NB4 (cell line): ENCODE data around the gene EZR.

ENCODE experiments used
- CTCF ChIP-seq: IDR thresholded peaks from one replicate; pipeline ENCODE4 v1.5.1; 2012; ENCODE audit warnings: low read depth, low read length
- MYC ChIP-seq: IDR thresholded peaks from 2 replicates; pipeline ENCODE4 v1.6.1; 2011; ENCODE audit warnings: low read depth, low read length
- POLR2A ChIP-seq: IDR thresholded peaks from 2 replicates; pipeline ENCODE4 v1.6.1; 2011; ENCODE audit warnings: mild to moderate bottlenecking; ENCODE audit not compliant: insufficient read length; ENCODE audit errors: extremely low read depth
- TF ChIP-seq, protein P1 (sequence below): IDR thresholded peaks from 2 replicates; pipeline ENCODE4 v1.6.1; 2011; ENCODE audit warnings: low read depth, low read length

DNA sequence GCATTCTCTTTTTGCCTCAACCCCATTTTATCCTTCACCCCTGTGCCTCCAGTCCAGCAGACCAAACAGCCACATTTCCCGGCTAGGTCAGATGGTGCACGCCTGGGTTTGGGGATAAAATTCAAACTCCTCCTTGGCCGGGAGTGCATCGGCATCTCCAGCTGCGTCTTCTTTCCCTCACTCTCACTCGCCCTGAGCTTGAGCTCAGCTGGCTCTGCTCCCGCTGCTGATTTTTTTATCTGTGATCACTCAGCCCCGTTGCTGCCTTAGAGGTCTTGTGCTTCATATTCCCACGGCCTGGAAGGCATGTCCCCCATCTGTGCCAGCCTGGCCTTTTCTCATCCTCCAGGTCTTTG, 6.8 kb upstream of the EZR start:
- TF ChIP-seq POLR2A (no peak), CTCF (no peak), MYC (no peak)
- TF ChIP-seq, protein P1, sequence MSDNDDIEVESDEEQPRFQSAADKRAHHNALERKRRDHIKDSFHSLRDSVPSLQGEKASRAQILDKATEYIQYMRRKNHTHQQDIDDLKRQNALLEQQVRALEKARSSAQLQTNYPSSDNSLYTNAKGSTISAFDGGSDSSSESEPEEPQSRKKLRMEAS = no peak
